Stimulated activated CD4-positive, alpha-beta T cell treated with anti-CD3 and anti-CD28 coated beads, Interleukin-12 subunit alpha, Interleukin-12 subunit beta, amount 100 ng/mL, for 24 hours (primary cell): ENCODE data around the gene BCAT1.

Experiments used
- DNase-seq, 2 experiments: peaks; one replicate each; pipeline ENCODE4 v3.0.0-alpha.2; 2020; ENCODE audit warnings: low read depth in 2 of 2

BCAT1 gene

GRCh38 chr12:24948757-24949722 is at the start of gene BCAT1:
Gene BCAT1 (minus strand): TSS chr12:24949101. CDS start chr12:24948932, 169 bp downstream.
- DNase-seq: peak; percentile 14 to 22

GRCh38 chr12:24997970-24998582 is 49.2 kb upstream of the BCAT1 start:
- DNase-seq: no peak

GRCh38 chr12:24997496-24997895 is 48.6 kb upstream of the BCAT1 start:
- DNase-seq: no peak

- no peak for DNase-seq
Observed at GRCh38 chr12:24996820-24997219, 47.9 kb upstream of the BCAT1 start.

GRCh38 chr12:24996102-24996797 is 47.3 kb upstream of the BCAT1 start:
- DNase-seq: no peak

GRCh38 chr12:24993793-24994192 is 44.9 kb upstream of the BCAT1 start:
- DNase-seq: no peak

GRCh38 chr12:24991209-24992049 is 42.5 kb upstream of the BCAT1 start:
- DNase-seq: no peak

GRCh38 chr12:24989216-24989615 is 40.3 kb upstream of the BCAT1 start:
- DNase-seq: no peak

- no peak for DNase-seq
Observed at GRCh38 chr12:24982250-24982649, 33.3 kb upstream of the BCAT1 start.

- DNase-seq: no peak
Observed at GRCh38 chr12:24979976-24980730, 31.3 kb upstream of the BCAT1 start.

GRCh38 chr12:24979329-24979728 is 30.4 kb upstream of the BCAT1 start:
- DNase-seq: no peak

GRCh38 chr12:24977711-24978110 is 28.8 kb upstream of the BCAT1 start:
- DNase-seq: no peak

GRCh38 chr12:24977060-24977459 is 28.2 kb upstream of the BCAT1 start:
- DNase-seq: no peak

- DNase-seq: no peak
Observed at GRCh38 chr12:24975425-24975824, 26.5 kb upstream of the BCAT1 start.

- no peak for DNase-seq
Observed at GRCh38 chr12:24974216-24974615, 25.3 kb upstream of the BCAT1 start.

- no peak for DNase-seq
Observed at GRCh38 chr12:24972078-24972477, 23.2 kb upstream of the BCAT1 start.

GRCh38 chr12:24970177-24970576 is 21.3 kb upstream of the BCAT1 start:
- DNase-seq: no peak

GRCh38 chr12:24966951-24967564 is 18.2 kb upstream of the BCAT1 start:
- no peak for DNase-seq

GRCh38 chr12:24964342-24964741 is 15.4 kb upstream of the BCAT1 start:
- DNase-seq: no peak

GRCh38 chr12:24960222-24960855 is 11.4 kb upstream of the BCAT1 start:
- peak; percentile 17 to 36 for DNase-seq
